ENCODE measurements around the gene C20orf204.

GRCh38 chr20:64045346-64046011 is 9.5 kb downstream of the C20orf204 start:
- TF ChIP-seq CTCF (conservative IDR thresholded peaks at IDR 0.05; ENCODE audit: low read depth, low read length) (no peak), EZH2 (IDR thresholded peaks at IDR 0.05; ENCODE audit: low read length, unreplicated experiment) (no peak), EZH2phosphoT487 (IDR thresholded peaks at IDR 0.05; ENCODE audit: borderline replicate concordance, low read length) (no peak)

Data from PC-3 (cell line).